A673 (cell line): ENCODE results near the gene SLC12A6.

Experiments
- EZH2 ChIP-seq: fragments of 200-600 bp; sonication (generic); IDR thresholded peaks from 2 replicates; pipeline ENCODE4 v1.6.1; 2017; ENCODE audit warnings: borderline replicate concordance, low read depth, mild to moderate bottlenecking, mixed read lengths, antibody characterized with exemption, low read length; ENCODE audit not compliant: poor library complexity, severe bottlenecking
- TF ChIP-seq, protein P1 (sequence below): fragments of 300-800, 200-600 bp; sonication (generic); conservative IDR thresholded peaks from 2 replicates; pipeline ENCODE4 v1.5.1; 2017; ENCODE audit warnings: low read depth, mild to moderate bottlenecking, antibody characterized with exemption, low read length, moderate library complexity, mixed read lengths

DNA sequence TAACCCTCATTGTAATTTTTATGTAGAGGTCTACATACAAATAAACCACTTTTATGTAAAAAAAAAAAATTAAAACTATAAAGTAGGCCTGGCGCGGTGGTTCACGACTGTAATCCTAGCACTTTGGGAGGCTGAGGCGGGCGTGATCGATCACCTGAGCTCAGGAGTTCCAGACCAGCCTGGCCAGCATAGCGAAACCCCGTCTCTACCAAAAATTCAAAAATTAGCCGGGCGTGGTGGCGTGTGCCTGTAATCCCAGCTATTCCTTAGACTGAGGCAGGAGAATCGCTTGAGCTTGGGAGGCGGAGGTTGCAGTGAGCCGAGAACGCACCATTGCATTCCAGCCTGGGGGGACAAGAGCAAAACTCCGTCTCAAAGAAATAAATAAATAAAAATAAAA is 766 bp upstream of the SLC12A6 start:
- TF ChIP-seq, protein P1, sequence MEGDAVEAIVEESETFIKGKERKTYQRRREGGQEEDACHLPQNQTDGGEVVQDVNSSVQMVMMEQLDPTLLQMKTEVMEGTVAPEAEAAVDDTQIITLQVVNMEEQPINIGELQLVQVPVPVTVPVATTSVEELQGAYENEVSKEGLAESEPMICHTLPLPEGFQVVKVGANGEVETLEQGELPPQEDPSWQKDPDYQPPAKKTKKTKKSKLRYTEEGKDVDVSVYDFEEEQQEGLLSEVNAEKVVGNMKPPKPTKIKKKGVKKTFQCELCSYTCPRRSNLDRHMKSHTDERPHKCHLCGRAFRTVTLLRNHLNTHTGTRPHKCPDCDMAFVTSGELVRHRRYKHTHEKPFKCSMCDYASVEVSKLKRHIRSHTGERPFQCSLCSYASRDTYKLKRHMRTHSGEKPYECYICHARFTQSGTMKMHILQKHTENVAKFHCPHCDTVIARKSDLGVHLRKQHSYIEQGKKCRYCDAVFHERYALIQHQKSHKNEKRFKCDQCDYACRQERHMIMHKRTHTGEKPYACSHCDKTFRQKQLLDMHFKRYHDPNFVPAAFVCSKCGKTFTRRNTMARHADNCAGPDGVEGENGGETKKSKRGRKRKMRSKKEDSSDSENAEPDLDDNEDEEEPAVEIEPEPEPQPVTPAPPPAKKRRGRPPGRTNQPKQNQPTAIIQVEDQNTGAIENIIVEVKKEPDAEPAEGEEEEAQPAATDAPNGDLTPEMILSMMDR = no peak
- TF ChIP-seq EZH2 = no peak
